Anterior cingulate cortex (tissue), 58 donors: Measurements from ENCODE around the gene TMEM271.
"Not testable (repeated sequence)": the region's sequence is repeated elsewhere in the genome, so short reads cannot be mapped to it uniquely, and the experiment has no call there.

Source experiments
- DNase-seq, 58 donors: peaks; one replicate each; lab custom pipeline; 2025; lab: John Stamatoyannopoulos, UW

TMEM271 gene

GRCh38 chr4:610411-611261 lies 34.5 kb upstream of the TMEM271 start:
- peak in 2 of 58 donors; percentile 15 to 20 for DNase-seq

- DNase-seq = no peak
Measured at GRCh38 chr4:609400-610050, 33.4 kb upstream of the TMEM271 start.

GRCh38 chr4:608236-608635 lies 32.1 kb upstream of the TMEM271 start:
- no peak for DNase-seq

- no peak for DNase-seq
Measured at GRCh38 chr4:605702-606425, 29.8 kb upstream of the TMEM271 start.

GRCh38 chr4:604131-604530 lies 28.0 kb upstream of the TMEM271 start:
- no peak for DNase-seq

GRCh38 chr4:602559-602942 lies 26.5 kb upstream of the TMEM271 start:
- DNase-seq = peak in 20 of 58 donors; percentile 5 to 60 (median 25)

GRCh38 chr4:601612-602558 lies 25.8 kb upstream of the TMEM271 start:
- no peak for DNase-seq

- peak in 13 of 58 donors; percentile 18 to 59 (median 40) for DNase-seq
Measured at GRCh38 chr4:600850-601515, 24.9 kb upstream of the TMEM271 start.

- no peak for DNase-seq
Measured at GRCh38 chr4:600166-600565, 24.1 kb upstream of the TMEM271 start.

- DNase-seq = no peak
Measured at GRCh38 chr4:598925-599324, 22.8 kb upstream of the TMEM271 start.

- no peak for DNase-seq
Measured at GRCh38 chr4:592825-593520, 16.9 kb upstream of the TMEM271 start.

GRCh38 chr4:592178-592577 lies 16.1 kb upstream of the TMEM271 start:
- DNase-seq = not testable (repeated sequence)

- no peak for DNase-seq
Measured at GRCh38 chr4:590313-590841, 14.3 kb upstream of the TMEM271 start.

- DNase-seq = no peak
Measured at GRCh38 chr4:589219-589963, 13.3 kb upstream of the TMEM271 start.

- no peak for DNase-seq
Measured at GRCh38 chr4:588351-588849, 12.3 kb upstream of the TMEM271 start.

GRCh38 chr4:587671-588350 lies 11.7 kb upstream of the TMEM271 start:
- no peak for DNase-seq

GRCh38 chr4:583820-584219 lies 7.7 kb upstream of the TMEM271 start:
- no peak for DNase-seq
